Omental fat pad (tissue), 4 donors: ENCODE data around the gene GNGT2. TPM values are rescaled to one million over a fixed set of nuclear protein-coding genes. Genes with fewer than 3 reads are reported as not detected.

ENCODE experiments used
- ATAC-seq: fragments of 150-250 bp; one replicate; pipeline ENCODE4 v1.9.1; 2016; ENCODE audit warnings: mild to moderate bottlenecking, moderate library complexity; ENCODE audit not compliant: low FRiP score
- DNase-seq: peaks from one replicate; pipeline ENCODE4 v3.0.0-alpha.2; 2019; ENCODE audit warnings: low spot score
- CTCF ChIP-seq, 3 donors: fragments of 450-650 bp; IDR thresholded peaks; one replicate each; pipeline ENCODE4 v1.5.1; 2016 to 2017; ENCODE audit warnings: antibody characterized with exemption in 3 of 3, mild to moderate bottlenecking in 3 of 3, moderate library complexity in 2 of 3
- total RNA-seq, 4 donors: library from RNA; depleted of rRNA; stranded (reverse); fragments of >200 nt; gene quantifications; one replicate each; pipeline ENCODE4 v1.1.0, GENCODE V29; 2016

Gene GNGT2
- total RNA-seq, 4 donors from 2014 or later: 0.74 to 5.2 (median 2.9) TPM

GRCh38 chr17:49165143-49165542 is 45.2 kb downstream of the GNGT2 start:
- TF ChIP-seq CTCF (IDR thresholded peaks at IDR 0.05): no peak
- DNase-seq (no peak), ATAC-seq (no peak)

GRCh38 chr17:49162866-49163265 is 47.5 kb downstream of the GNGT2 start:
- ATAC-seq (no peak), DNase-seq (no peak)
- TF ChIP-seq CTCF (IDR thresholded peaks at IDR 0.05): no peak

- no peak for TF ChIP-seq CTCF (IDR thresholded peaks at IDR 0.05)
- ATAC-seq: no peak
- no peak for DNase-seq
These were observed 52.6 kb downstream of the GNGT2 start for GRCh38 chr17:49157784-49158183.

GRCh38 chr17:49156256-49156655 is 54.1 kb downstream of the GNGT2 start:
- TF ChIP-seq CTCF (IDR thresholded peaks at IDR 0.05): no peak
- no peak for DNase-seq
- no peak for ATAC-seq

Other genes with a start within 250 kb of the GNGT2 start
- gene GIP, start 242.0 kb downstream of the GNGT2 start, total RNA-seq: not detected
- gene IGF2BP1, start 213.2 kb downstream of the GNGT2 start, total RNA-seq: under 1 TPM in 1 of 4 donors, not detected in 3; 0.16 TPM
- gene B4GALNT2, start 77.8 kb downstream of the GNGT2 start, total RNA-seq: not detected
- 1 to 10 TPM; 3.6 to 7.4 (median 5.4) TPM for gene ABI3, start 133 bp upstream of the GNGT2 start, total RNA-seq
- gene PHOSPHO1, start 20.2 kb upstream of the GNGT2 start, total RNA-seq: 10 to 100 TPM in 1 of 4 donors, under 1 TPM in 2, not detected in 1; 0.60 to 11.2 (median 0.94) TPM
- 10 to 100 TPM; 22.9 to 50.0 (median 31.0) TPM for gene ZNF652, start 151.7 kb upstream of the GNGT2 start, total RNA-seq
- 100 to 1,000 TPM in 2 of 4 donors, 10 to 100 TPM in 2; 86.9 to 139 (median 111) TPM for gene PHB1, start 204.3 kb upstream of the GNGT2 start, total RNA-seq